Endothelial cell of umbilical vein (primary cell): ENCODE measurements around the gene EEF1AKMT1. TPM values are rescaled to one million over a fixed set of nuclear protein-coding genes. Genes with fewer than 3 reads are reported as not detected.

Experiments used
- BruUV-seq: library from RNA; stranded (reverse); fragments of 400-500 nt; replicated peaks from 2 replicates; lab custom pipeline; 2021; lab: Mats Ljungman, UMichigan
- CTCF ChIA-PET: fragments of 300-600, 350-600 bp; sonication (Branson Sonifier 250); formaldehyde crosslinking; loops from one replicate; lab custom pipeline; 2021; ENCODE audit warnings: antibody characterized with exemption, inconsistent platforms; lab: Charles Lee
- POLR2A ChIA-PET: fragments of 300-600, 350-600 bp; sonication (Branson Sonifier 250); formaldehyde crosslinking; loops from one replicate; lab custom pipeline; 2021; ENCODE audit warnings: antibody characterized with exemption, inconsistent platforms; lab: Charles Lee
- DNase-seq: peaks from one replicate; pipeline ENCODE4 v3.0.0-alpha.2; 2011; ENCODE audit warnings: low read depth, low spot score
- FAIRE-seq: peaks from 2 replicates; lab custom pipeline; 2011; peaks lifted over from hg19 to GRCh38; lab: Jason Lieb, UNC
- H2AFZ ChIP-seq: 2 replicates; pipeline ENCODE4 v1.6.0; 2012; ENCODE audit warnings: low read depth, low read length, control low read depth, inconsistent platforms
- H3K27ac ChIP-seq: 2 replicates; pipeline ENCODE4 v1.5.1; 2011; ENCODE audit warnings: low read depth, mild to moderate bottlenecking, control low read depth, low read length, moderate library complexity; ENCODE audit not compliant: insufficient read depth
- H3K27me3 ChIP-seq, 2 experiments: 2 replicates each; pipeline versions ENCODE4 v1.6.0 to v1.6.1; 2011; ENCODE audit warnings: low read length in 2 of 2, mixed read lengths in 1 of 2; ENCODE audit not compliant: control insufficient read depth in 2 of 2, insufficient read depth in 2 of 2
- H3K36me3 ChIP-seq, 2 experiments: 2 replicates in 1 of 2; 3 replicates in 1 of 2; pipeline ENCODE4 v1.5.1; 2011; ENCODE audit warnings: low read length in 2 of 2, mild to moderate bottlenecking in 1 of 2, moderate library complexity in 1 of 2; ENCODE audit not compliant: control insufficient read depth in 2 of 2, insufficient read depth in 2 of 2; ENCODE audit errors: extremely low read depth in 1 of 2
- H3K4me1 ChIP-seq: 3 replicates; pipeline ENCODE4 v1.5.1; 2011; ENCODE audit warnings: mild to moderate bottlenecking, low read length; ENCODE audit not compliant: control insufficient read depth, insufficient read depth; ENCODE audit errors: extremely low read depth
- H3K4me2 ChIP-seq: 2 replicates; pipeline ENCODE4 v1.6.1; 2011; ENCODE audit warnings: low read length, control low read depth, mixed read lengths; ENCODE audit not compliant: insufficient read depth
- H3K4me3 ChIP-seq, 3 experiments: fragments of 200-600 bp in 1 of 3; sonication (generic), shearing (Covaris generic) in 1 of 3; replicated peaks in 1 of 3; 2 replicates each; pipeline ENCODE4 v1.5.1; 2011 to 2016; ENCODE audit warnings: control low read depth in 3 of 3, low read length in 3 of 3, mild to moderate bottlenecking in 2 of 3, inconsistent platforms in 1 of 3, low read depth in 1 of 3, moderate library complexity in 1 of 3; ENCODE audit not compliant: insufficient read depth in 1 of 3
- H3K79me2 ChIP-seq: 2 replicates; pipeline ENCODE4 v1.6.0; 2012; ENCODE audit warnings: low read length, inconsistent platforms; ENCODE audit not compliant: control insufficient read depth, insufficient read depth
- H3K9ac ChIP-seq: replicated peaks from 2 replicates; pipeline ENCODE3; 2011; ENCODE audit warnings: low read length, control low read depth; ENCODE audit not compliant: insufficient read depth; ENCODE audit errors: extremely low read depth
- H3K9me1 ChIP-seq: replicated peaks from 3 replicates; pipeline ENCODE4 v1.6.0; 2011; ENCODE audit warnings: mild to moderate bottlenecking, low read length; ENCODE audit not compliant: control insufficient read depth, insufficient read depth; ENCODE audit errors: extremely low read depth
- H3K9me3 ChIP-seq: replicated peaks from 2 replicates; pipeline ENCODE4 v1.5.1; 2012; ENCODE audit warnings: low read length, inconsistent platforms; ENCODE audit not compliant: control insufficient read depth, insufficient read depth
- H4K20me1 ChIP-seq: replicated peaks from 2 replicates; pipeline ENCODE3; 2011; ENCODE audit warnings: mild to moderate bottlenecking, low read length; ENCODE audit not compliant: control insufficient read depth, insufficient read depth; ENCODE audit errors: extremely low read depth
- EZH2 ChIP-seq: IDR thresholded peaks from 2 replicates; pipeline ENCODE4 v1.6.1; 2012; ENCODE audit warnings: borderline replicate concordance, low read depth, mild to moderate bottlenecking, moderate library complexity, low read length, inconsistent platforms; ENCODE audit not compliant: severe bottlenecking
- FOS ChIP-seq: IDR thresholded peaks from 2 replicates; pipeline ENCODE4 v1.6.1; 2011; ENCODE audit warnings: mild to moderate bottlenecking, low read length, moderate library complexity, borderline replicate concordance; ENCODE audit not compliant: insufficient read depth
- GATA2 ChIP-seq: IDR thresholded peaks from 2 replicates; pipeline ENCODE4 v1.7.0; 2011; ENCODE audit warnings: low read depth, mild to moderate bottlenecking, moderate library complexity, mixed read lengths, low read length; ENCODE audit not compliant: insufficient read length, insufficient read depth
- JUN ChIP-seq: IDR thresholded peaks from 2 replicates; pipeline ENCODE4 v1.6.1; 2011; ENCODE audit warnings: borderline replicate concordance, low read depth; ENCODE audit not compliant: insufficient read length, insufficient read depth
- MAX ChIP-seq: IDR thresholded peaks from 2 replicates; pipeline ENCODE4 v1.6.1; 2011; ENCODE audit not compliant: insufficient read depth, insufficient read length
- POLR2A ChIP-seq: IDR thresholded peaks from 2 replicates; pipeline ENCODE4 v1.6.1; 2012; ENCODE audit warnings: low read depth, mild to moderate bottlenecking, control low read depth, low read length
- POLR2AphosphoS5 ChIP-seq: IDR thresholded peaks from 2 replicates; pipeline ENCODE4 v1.6.1; 2012; ENCODE audit warnings: low read depth, mild to moderate bottlenecking, control low read depth, low read length, moderate library complexity; ENCODE audit not compliant: insufficient read depth
- dilution Hi-C: fragments of 300-500 bp; cut with MboI; formaldehyde crosslinking; loops from one replicate; pipeline ENCODE4 v1.15.0; 2019; ENCODE audit warnings: low sequenced_read_pairs; ENCODE audit not compliant: extremely low pct_ligation_motif_present
- intact Hi-C: fragments of 100-400 bp; cut with micrococcal nuclease; formaldehyde crosslinking; loops from one replicate; pipeline ENCODE4 v1.10.0; 2022
- polyA plus RNA-seq, 4 experiments: library from polyadenylated mRNA; depleted of rRNA in 3 of 4; stranded (reverse) in 3 of 4; unstranded in 1 of 4; fragments of >200 nt; gene quantifications; 2 replicates each; pipeline versions ENCODE4 v1.2.1 to v1.2.3, GENCODE V29; 2011 to 2012; ENCODE audit warnings: missing spikeins in 1 of 4
- total RNA-seq: library from RNA; stranded (reverse); gene quantifications from 2 replicates; pipeline ENCODE4 v1.2.3, GENCODE V29; 2021

The EEF1AKMT1 gene
- total and polyA plus RNA-seq, 2 donors (not counting 3 experiments of a cell fraction or from before 2014, with no cell fraction given) = 9.0 to 11.1 TPM

- ChIA-PET POLR2A (no interaction called here), CTCF (no interaction called here)
- Histone ChIP-seq H3K27me3 (no peaks in the 10 kb centered on the region), H2AFZ (no peak overlapping the region), H3K36me3 (peaks cover 0 to 6% of the 10 kb centered on the region in 2 experiments), H3K4me3 (no peak overlapping the region), H3K9ac (no peak overlapping the region), H3K79me2 (no peaks in the 10 kb centered on the region), H3K27ac (no peak overlapping the region), H4K20me1 (no peaks in the 10 kb centered on the region), H3K4me2 (no peak overlapping the region), H3K4me1 (peaks cover 30% of the 10 kb centered on the region), H3K9me1 (no peaks in the 10 kb centered on the region), H3K9me3 (no peaks in the 10 kb centered on the region)
- dilution Hi-C loops = no loop called here
- BruUV-seq = no TSS peak
- peak; percentile 32 for TF ChIP-seq FOS
- no peak for TF ChIP-seq EZH2
- DNase-seq = no peak
- intact Hi-C loops = no loop called here
- FAIRE-seq = no peak
These were observed 29.6 kb upstream of the EEF1AKMT1 start for GRCh38 chr13:20803180-20803965.

GRCh38 chr13:20801707-20802106 is 27.9 kb upstream of the EEF1AKMT1 start:
- Histone ChIP-seq H3K9me1 (no peaks in the 10 kb centered on the region), H3K4me3 (no peak overlapping the region), H4K20me1 (no peaks in the 10 kb centered on the region), H3K9me3 (no peaks in the 10 kb centered on the region), H3K27me3 (no peaks in the 10 kb centered on the region), H3K4me2 (peak overlapping the region; percentile 47), H3K36me3 (no peaks in the 10 kb centered on the region), H3K4me1 (peaks cover 47% of the 10 kb centered on the region), H3K27ac (peak overlapping the region; percentile 58), H2AFZ (no peak overlapping the region), H3K9ac (no peak overlapping the region), H3K79me2 (no peaks in the 10 kb centered on the region)
- ChIA-PET POLR2A (no interaction called here), CTCF (no interaction called here)
- no TSS peak for BruUV-seq
- intact Hi-C loops (loop anchor here (1.0 kb wide), 1 partner anchor 13 kb away; no protein-coding TSS in a partner anchor), dilution Hi-C loops (no loop called here)
- peak; percentile 79 for FAIRE-seq
- peak; percentile 58 for DNase-seq
- TF ChIP-seq GATA2 (peak; percentile 86), FOS (peak; percentile 63), MAX (no peak), POLR2A (no peak), JUN (peak; percentile 40), POLR2AphosphoS5 (peak; percentile 61)
